ENCODE data around the gene ADAMTS6. TPM values are rescaled to one million over a fixed set of nuclear protein-coding genes. Genes with fewer than 3 reads are reported as not detected.

Gene ADAMTS6
- total RNA-seq, 3 donors from 2014 or later (not counting 1 experiment from before 2014, with no cell fraction given): 0.47 to 1.4 (median 1.1) TPM

GRCh38 chr5:65474130-65474711 is 7.5 kb downstream of the ADAMTS6 start:
- Mint-ChIP-seq H3K27me3 (ENCODE audit: low read depth in 2 of 2) (peaks cover 7% of the 10 kb centered on the region in 2 donors), H3K27ac (no peak overlapping the region), H3K4me3 (no peak overlapping the region), H3K4me1 (no peaks in the 10 kb centered on the region), H3K9me3 (no peaks in the 10 kb centered on the region), H3K36me3 (no peaks in the 10 kb centered on the region)
- WGBS (ENCODE audit: insufficient coverage): 73% methylated on average over 2 of the region's 3 CpGs
- H3K27ac ChIP-seq (ENCODE audit: low read length): no peak overlapping the region
- DNase-seq (no peak), ATAC-seq (no peak)
- no peaks in the 10 kb centered on the region for H3K4me1 ChIP-seq (ENCODE audit: control insufficient read depth, insufficient read depth, low read length)
- H3K9me3 ChIP-seq (ENCODE audit: control insufficient read depth, insufficient read depth, low read length): no peaks in the 10 kb centered on the region
- no peak for TF ChIP-seq CTCF (IDR thresholded peaks at IDR 0.05)
- intact Hi-C loops (cut with micrococcal nuclease): no loop called here
- no peaks in the 10 kb centered on the region for H3K36me3 ChIP-seq (ENCODE audit: control insufficient read depth, insufficient read depth, low read length)
- no peak overlapping the region for H3K4me3 ChIP-seq (ENCODE audit: low read length)
- H3K27me3 ChIP-seq (ENCODE audit: control insufficient read depth, insufficient read depth, low read length): peaks cover 3% of the 10 kb centered on the region

GRCh38 chr5:65468633-65469032 is 13.1 kb downstream of the ADAMTS6 start:
- DNase-seq (no peak), ATAC-seq (no peak)
- H3K27ac ChIP-seq (ENCODE audit: low read length): no peak overlapping the region
- H3K4me1 ChIP-seq (ENCODE audit: control insufficient read depth, insufficient read depth, low read length): no peaks in the 10 kb centered on the region
- no peak for TF ChIP-seq CTCF (IDR thresholded peaks at IDR 0.05)
- no peaks in the 10 kb centered on the region for H3K9me3 ChIP-seq (ENCODE audit: control insufficient read depth, insufficient read depth, low read length)
- 79% methylated on average over 2 of the region's 3 CpGs for WGBS (ENCODE audit: insufficient coverage)
- intact Hi-C loops (cut with micrococcal nuclease): no loop called here
- no peaks in the 10 kb centered on the region for H3K36me3 ChIP-seq (ENCODE audit: control insufficient read depth, insufficient read depth, low read length)
- Mint-ChIP-seq H3K36me3 (no peaks in the 10 kb centered on the region), H3K9me3 (no peaks in the 10 kb centered on the region), H3K4me3 (no peak overlapping the region), H3K27me3 (ENCODE audit: low read depth in 2 of 2) (peaks cover 7 to 9% of the 10 kb centered on the region in 2 donors), H3K27ac (no peak overlapping the region), H3K4me1 (no peaks in the 10 kb centered on the region)
- no peak overlapping the region for H3K4me3 ChIP-seq (ENCODE audit: low read length)
- H3K27me3 ChIP-seq (ENCODE audit: control insufficient read depth, insufficient read depth, low read length): peaks cover 2% of the 10 kb centered on the region

GRCh38 chr5:65462139-65462705 is 19.5 kb downstream of the ADAMTS6 start:
- 100% methylated on average over 3 of the region's 3 CpGs for WGBS (ENCODE audit: insufficient coverage)
- H3K27ac ChIP-seq (ENCODE audit: low read length): no peak overlapping the region
- no peak overlapping the region for H3K4me3 ChIP-seq (ENCODE audit: low read length)
- TF ChIP-seq CTCF (IDR thresholded peaks at IDR 0.05): no peak
- no peaks in the 10 kb centered on the region for H3K9me3 ChIP-seq (ENCODE audit: control insufficient read depth, insufficient read depth, low read length)
- H3K4me1 ChIP-seq (ENCODE audit: control insufficient read depth, insufficient read depth, low read length): no peaks in the 10 kb centered on the region
- Mint-ChIP-seq H3K27ac (no peak overlapping the region), H3K4me1 (no peaks in the 10 kb centered on the region), H3K27me3 (ENCODE audit: low read depth in 2 of 2) (peaks cover 0 to 6% of the 10 kb centered on the region in 2 donors), H3K4me3 (no peak overlapping the region), H3K9me3 (no peaks in the 10 kb centered on the region), H3K36me3 (no peaks in the 10 kb centered on the region)
- DNase-seq (no peak), ATAC-seq (no peak)
- intact Hi-C loops (cut with micrococcal nuclease): no loop called here
- H3K36me3 ChIP-seq (ENCODE audit: control insufficient read depth, insufficient read depth, low read length): no peaks in the 10 kb centered on the region
- H3K27me3 ChIP-seq (ENCODE audit: control insufficient read depth, insufficient read depth, low read length): no peaks in the 10 kb centered on the region

- Mint-ChIP-seq H3K9me3 (no peaks in the 10 kb centered on the region), H3K4me3 (no peak overlapping the region), H3K27me3 (ENCODE audit: low read depth in 2 of 2) (peaks cover 0 to 3% of the 10 kb centered on the region in 2 donors), H3K36me3 (no peaks in the 10 kb centered on the region), H3K4me1 (no peaks in the 10 kb centered on the region), H3K27ac (no peak overlapping the region)
- H3K9me3 ChIP-seq (ENCODE audit: control insufficient read depth, insufficient read depth, low read length): no peaks in the 10 kb centered on the region
- H3K4me3 ChIP-seq (ENCODE audit: low read length): no peak overlapping the region
- DNase-seq (no peak), ATAC-seq (no peak)
- no peak overlapping the region for H3K27ac ChIP-seq (ENCODE audit: low read length)
- no peaks in the 10 kb centered on the region for H3K27me3 ChIP-seq (ENCODE audit: control insufficient read depth, insufficient read depth, low read length)
- no peak for TF ChIP-seq CTCF (IDR thresholded peaks at IDR 0.05)
- H3K36me3 ChIP-seq (ENCODE audit: control insufficient read depth, insufficient read depth, low read length): no peaks in the 10 kb centered on the region
- no peaks in the 10 kb centered on the region for H3K4me1 ChIP-seq (ENCODE audit: control insufficient read depth, insufficient read depth, low read length)
- intact Hi-C loops (cut with micrococcal nuclease): no loop called here
Observed at GRCh38 chr5:65461490-65461889, 20.2 kb downstream of the ADAMTS6 start.
